ENCODE data around the gene KRTAP26-1.

KRTAP26-1 gene

DNA sequence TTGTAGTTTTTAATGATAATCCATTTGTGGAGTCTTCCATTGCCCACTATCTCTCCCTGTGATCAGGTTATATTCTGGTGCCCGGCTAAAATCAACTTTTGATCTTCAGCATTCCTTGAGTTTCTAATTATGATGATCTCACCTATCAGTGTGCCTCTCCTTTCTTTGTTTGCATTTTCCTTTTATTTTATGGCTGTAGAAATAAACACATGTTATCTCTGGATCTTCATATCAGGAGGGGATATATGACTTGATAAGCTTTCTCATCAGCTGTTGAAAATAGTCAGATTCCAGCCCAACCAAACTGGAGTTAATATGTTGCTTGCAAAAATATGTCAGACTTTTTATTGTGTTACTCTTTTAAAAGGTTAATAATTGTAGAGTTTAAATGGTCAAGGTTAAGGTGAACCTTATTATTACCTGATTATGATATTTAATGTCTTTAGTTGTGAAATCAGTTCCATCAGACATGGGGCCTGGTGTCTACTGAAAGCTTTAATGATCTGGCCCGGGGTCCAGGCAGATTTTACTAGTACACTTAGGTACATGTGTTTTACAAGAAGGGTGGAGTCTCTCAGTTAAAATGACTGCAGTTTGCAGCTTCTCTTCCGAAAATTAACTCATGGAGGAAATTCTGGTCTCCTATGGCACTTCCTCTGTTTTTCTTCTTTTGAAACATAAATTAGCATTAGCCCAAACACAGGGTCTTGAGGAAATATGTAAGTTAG, 50.1 kb downstream of the KRTAP26-1 start:
- DNase-seq = no peak
